ENCODE measurements around the gene SPDYE17. TPM values are rescaled to one million over a fixed set of nuclear protein-coding genes. Genes with fewer than 3 reads are reported as not detected.
"Not testable (repeated sequence)": the region's sequence is repeated elsewhere in the genome, so short reads cannot be mapped to it uniquely, and the experiment has no call there.

SPDYE17 gene
- total RNA-seq, 1 donor from 2014 or later: not detected

GRCh38 chr7:76999474-77000107 lies 32.6 kb downstream of the SPDYE17 start:
- not testable (repeated sequence) for DNase-seq (ENCODE audit: low spot score); ATAC-seq

GRCh38 chr7:76998764-76999450 lies 33.3 kb downstream of the SPDYE17 start:
- ATAC-seq (peak; percentile 38), DNase-seq (ENCODE audit: low spot score) (peak; percentile 34)

GRCh38 chr7:76998285-76998589 lies 33.9 kb downstream of the SPDYE17 start:
- ATAC-seq (no peak), DNase-seq (ENCODE audit: low spot score) (peak; percentile 27)

GRCh38 chr7:76997381-76998284 lies 34.5 kb downstream of the SPDYE17 start:
- ATAC-seq: peak; percentile 5
- no peak for DNase-seq (ENCODE audit: low spot score)

- DNase-seq (ENCODE audit: low spot score); ATAC-seq: not testable (repeated sequence)
Observed at GRCh38 chr7:76996932-76997331, 35.2 kb downstream of the SPDYE17 start.

GRCh38 chr7:76994286-76994685 lies 37.9 kb downstream of the SPDYE17 start:
- ATAC-seq; DNase-seq (ENCODE audit: low spot score): not testable (repeated sequence)

GRCh38 chr7:76993831-76994230 lies 38.3 kb downstream of the SPDYE17 start:
- ATAC-seq; DNase-seq (ENCODE audit: low spot score): not testable (repeated sequence)

GRCh38 chr7:76992871-76993270 lies 39.3 kb downstream of the SPDYE17 start:
- ATAC-seq; DNase-seq (ENCODE audit: low spot score): not testable (repeated sequence)

- ATAC-seq: not testable (repeated sequence)
Observed at GRCh38 chr7:76992204-76992603, 40.0 kb downstream of the SPDYE17 start.

GRCh38 chr7:76990202-76990601 lies 42.0 kb downstream of the SPDYE17 start:
- not testable (repeated sequence) for DNase-seq (ENCODE audit: low spot score); ATAC-seq

More at GRCh38 chr7:76992204-76992603, 40.0 kb downstream of the SPDYE17 start:
- not testable (repeated sequence) for DNase-seq (ENCODE audit: low spot score)

- DNase-seq (ENCODE audit: low spot score): not testable (repeated sequence)
- ATAC-seq: peak; percentile 19
Observed at GRCh38 chr7:76985924-76986717, 46.0 kb downstream of the SPDYE17 start.

GRCh38 chr7:76984784-76985136 lies 47.4 kb downstream of the SPDYE17 start:
- ATAC-seq; DNase-seq (ENCODE audit: low spot score): not testable (repeated sequence)

- ATAC-seq; DNase-seq (ENCODE audit: low spot score): not testable (repeated sequence)
Observed at GRCh38 chr7:76983937-76984783, 48.0 kb downstream of the SPDYE17 start.

GRCh38 chr7:76983333-76983732 lies 48.8 kb downstream of the SPDYE17 start:
- ATAC-seq; DNase-seq (ENCODE audit: low spot score): not testable (repeated sequence)

GRCh38 chr7:76982501-76982900 lies 49.7 kb downstream of the SPDYE17 start:
- not testable (repeated sequence) for ATAC-seq; DNase-seq (ENCODE audit: low spot score)

GRCh38 chr7:76981187-76981970 lies 50.8 kb downstream of the SPDYE17 start:
- DNase-seq (ENCODE audit: low spot score); ATAC-seq: not testable (repeated sequence)

GRCh38 chr7:76980576-76980975 lies 51.6 kb downstream of the SPDYE17 start:
- DNase-seq (ENCODE audit: low spot score); ATAC-seq: not testable (repeated sequence)

GRCh38 chr7:76977761-76978367 lies 54.3 kb downstream of the SPDYE17 start:
- ATAC-seq; DNase-seq (ENCODE audit: low spot score): not testable (repeated sequence)

All from left lobe of liver (tissue), 2 donors.